HepG2 (cell line): ENCODE results near the gene ATP6V0E2. TPM values are rescaled to one million over a fixed set of nuclear protein-coding genes. Genes with fewer than 3 reads are reported as not detected.
A peak's percentile ranks its signal among the peaks of the same experiment; 100 is the strongest.

Experiments
- ATF2 ChIP-seq: sonication (generic); formaldehyde crosslinking; IDR thresholded peaks from 2 replicates; pipeline ENCODE4 v1.4.0; 2020; ENCODE audit warnings: missing genetic modification reagents
- CAMTA2 ChIP-seq: sonication (generic); formaldehyde crosslinking; IDR thresholded peaks from 2 replicates; pipeline ENCODE4 v1.4.0; 2020; ENCODE audit warnings: mild to moderate bottlenecking, missing genetic modification reagents, borderline replicate concordance
- GLMP ChIP-seq: sonication (generic); formaldehyde crosslinking; IDR thresholded peaks from 2 replicates; pipeline ENCODE4 v1.9.0; 2021; ENCODE audit warnings: missing genetic modification reagents, mild to moderate bottlenecking, borderline replicate concordance
- GMEB1 ChIP-seq: sonication (generic); formaldehyde crosslinking; IDR thresholded peaks from 2 replicates; pipeline ENCODE4 v1.5.1; 2020; ENCODE audit warnings: missing genetic modification reagents, mild to moderate bottlenecking, borderline replicate concordance
- HOXA7 ChIP-seq: sonication (generic); formaldehyde crosslinking; IDR thresholded peaks from 2 replicates; pipeline ENCODE4 v1.8.1; 2022; ENCODE audit warnings: mild to moderate bottlenecking, missing genetic modification reagents, moderate library complexity
- MED1 ChIP-seq: sonication (generic); formaldehyde crosslinking; IDR thresholded peaks from 2 replicates; pipeline ENCODE4 v1.4.0; 2020; ENCODE audit warnings: missing genetic modification reagents
- TOE1 ChIP-seq: sonication (generic); formaldehyde crosslinking; IDR thresholded peaks from 2 replicates; pipeline ENCODE4 v1.4.0; 2020; ENCODE audit warnings: mild to moderate bottlenecking, missing genetic modification reagents
- ZC3H4 ChIP-seq: sonication (generic); formaldehyde crosslinking; IDR thresholded peaks from 2 replicates; pipeline ENCODE4 v1.4.0; 2020; ENCODE audit warnings: missing genetic modification reagents, borderline replicate concordance
- ZNF331 ChIP-seq: sonication (generic); formaldehyde crosslinking; IDR thresholded peaks from 2 replicates; pipeline ENCODE4 v1.4.0; 2020; ENCODE audit warnings: missing genetic modification reagents
- ZNF510 ChIP-seq: sonication (generic); formaldehyde crosslinking; IDR thresholded peaks from 2 replicates; pipeline ENCODE4 v1.4.0; 2020; ENCODE audit warnings: low read depth, mild to moderate bottlenecking, missing genetic modification reagents
- polyA plus RNA-seq, 8 experiments: library from polyadenylated mRNA; depleted of rRNA in 3 of 8; stranded (reverse) in 7 of 8; unstranded in 1 of 8; fragments of >200 nt; fragmentation: Illumina TruSeq in 4 of 8; extraction: Trizol in 4 of 8; gene quantifications; 2 replicates each; pipeline versions ENCODE4 v1.2.1 to v1.2.3, GENCODE V29; 2011 to 2016; ENCODE audit warnings: low read depth in 4 of 8, missing spikeins in 1 of 8, mixed read lengths in 1 of 8; ENCODE audit not compliant: insufficient read depth in 1 of 8
- total RNA-seq, 5 experiments: library from RNA; depleted of rRNA; stranded (reverse); fragments of >200 nt; fragmentation: Illumina TruSeq; extraction: Trizol; gene quantifications; 2 replicates each; pipeline ENCODE4 v1.2.3, GENCODE V29; 2016; ENCODE audit warnings: low read depth in 1 of 5
- TF ChIP-seq, protein P1 (sequence below): sonication (generic); formaldehyde crosslinking; IDR thresholded peaks from 2 replicates; pipeline ENCODE4 v1.4.0; 2020; ENCODE audit warnings: missing genetic modification reagents
- TF ChIP-seq, protein P2 (sequence below): sonication (generic); formaldehyde crosslinking; IDR thresholded peaks from 2 replicates; pipeline ENCODE4 v1.5.1; 2020; ENCODE audit warnings: mild to moderate bottlenecking, missing genetic modification reagents, borderline replicate concordance

Gene ATP6V0E2
- total and polyA plus RNA-seq, 2 of the 13 experiments (the other 11 are each of a cell fraction or from before 2014, with no cell fraction given) = 36.8 to 203 TPM

DNA sequence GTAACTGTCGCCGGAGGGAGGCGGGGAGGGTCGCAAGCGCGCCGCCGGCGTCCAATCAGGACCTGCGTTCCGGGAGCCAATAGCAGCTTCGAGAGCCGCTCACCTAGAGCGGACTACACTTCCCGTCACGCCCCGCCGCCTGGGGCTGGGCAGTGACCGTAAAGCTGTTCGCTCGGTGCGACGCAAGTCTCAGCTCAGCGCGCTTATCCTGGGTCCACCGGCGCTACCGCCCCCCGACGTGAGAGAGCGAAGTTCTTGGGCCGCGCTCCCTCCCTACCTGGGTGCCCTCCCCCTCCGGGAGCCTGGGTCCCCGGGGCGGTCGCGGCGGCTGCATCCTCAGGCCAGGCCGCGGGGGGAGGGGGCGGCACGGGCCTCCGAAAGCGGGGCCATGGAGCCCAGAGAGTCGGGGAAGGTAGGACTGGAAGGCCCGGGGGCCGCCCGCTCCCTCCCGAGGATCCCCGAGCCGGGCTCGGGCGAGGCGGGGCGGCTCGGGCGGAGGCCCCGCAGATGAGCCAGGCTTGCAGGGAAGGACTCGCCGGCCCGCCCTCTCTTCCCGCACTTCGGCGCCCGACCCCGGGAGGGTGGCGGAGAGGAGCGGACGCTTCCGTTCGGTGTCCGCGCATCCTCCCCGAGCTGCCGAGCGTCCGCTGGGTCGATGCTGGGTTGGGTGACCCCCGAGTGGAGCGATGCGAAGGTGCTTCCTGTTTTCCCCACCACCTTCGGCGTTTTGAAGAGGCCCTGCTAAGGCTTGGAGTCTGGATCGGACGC lies 35.4 kb upstream of the ATP6V0E2 start, which contains the start of gene ZNF862 (continued):
- TF ChIP-seq, protein P1, sequence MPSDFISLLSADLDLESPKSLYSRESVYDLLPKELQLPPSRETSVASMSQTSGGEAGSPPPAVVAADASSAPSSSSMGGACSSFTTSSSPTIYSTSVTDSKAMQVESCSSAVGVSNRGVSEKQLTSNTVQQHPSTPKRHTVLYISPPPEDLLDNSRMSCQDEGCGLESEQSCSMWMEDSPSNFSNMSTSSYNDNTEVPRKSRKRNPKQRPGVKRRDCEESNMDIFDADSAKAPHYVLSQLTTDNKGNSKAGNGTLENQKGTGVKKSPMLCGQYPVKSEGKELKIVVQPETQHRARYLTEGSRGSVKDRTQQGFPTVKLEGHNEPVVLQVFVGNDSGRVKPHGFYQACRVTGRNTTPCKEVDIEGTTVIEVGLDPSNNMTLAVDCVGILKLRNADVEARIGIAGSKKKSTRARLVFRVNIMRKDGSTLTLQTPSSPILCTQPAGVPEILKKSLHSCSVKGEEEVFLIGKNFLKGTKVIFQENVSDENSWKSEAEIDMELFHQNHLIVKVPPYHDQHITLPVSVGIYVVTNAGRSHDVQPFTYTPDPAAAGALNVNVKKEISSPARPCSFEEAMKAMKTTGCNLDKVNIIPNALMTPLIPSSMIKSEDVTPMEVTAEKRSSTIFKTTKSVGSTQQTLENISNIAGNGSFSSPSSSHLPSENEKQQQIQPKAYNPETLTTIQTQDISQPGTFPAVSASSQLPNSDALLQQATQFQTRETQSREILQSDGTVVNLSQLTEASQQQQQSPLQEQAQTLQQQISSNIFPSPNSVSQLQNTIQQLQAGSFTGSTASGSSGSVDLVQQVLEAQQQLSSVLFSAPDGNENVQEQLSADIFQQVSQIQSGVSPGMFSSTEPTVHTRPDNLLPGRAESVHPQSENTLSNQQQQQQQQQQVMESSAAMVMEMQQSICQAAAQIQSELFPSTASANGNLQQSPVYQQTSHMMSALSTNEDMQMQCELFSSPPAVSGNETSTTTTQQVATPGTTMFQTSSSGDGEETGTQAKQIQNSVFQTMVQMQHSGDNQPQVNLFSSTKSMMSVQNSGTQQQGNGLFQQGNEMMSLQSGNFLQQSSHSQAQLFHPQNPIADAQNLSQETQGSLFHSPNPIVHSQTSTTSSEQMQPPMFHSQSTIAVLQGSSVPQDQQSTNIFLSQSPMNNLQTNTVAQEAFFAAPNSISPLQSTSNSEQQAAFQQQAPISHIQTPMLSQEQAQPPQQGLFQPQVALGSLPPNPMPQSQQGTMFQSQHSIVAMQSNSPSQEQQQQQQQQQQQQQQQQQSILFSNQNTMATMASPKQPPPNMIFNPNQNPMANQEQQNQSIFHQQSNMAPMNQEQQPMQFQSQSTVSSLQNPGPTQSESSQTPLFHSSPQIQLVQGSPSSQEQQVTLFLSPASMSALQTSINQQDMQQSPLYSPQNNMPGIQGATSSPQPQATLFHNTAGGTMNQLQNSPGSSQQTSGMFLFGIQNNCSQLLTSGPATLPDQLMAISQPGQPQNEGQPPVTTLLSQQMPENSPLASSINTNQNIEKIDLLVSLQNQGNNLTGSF (CRISPR knock-in tag) = no peak
- TF ChIP-seq ZNF510 (0 out of 2 replicates have a peak, but pooled peaks have one; percentile 81), TOE1 (no peak), ZC3H4 (CRISPR knock-in tag) (no peak), GMEB1 (CRISPR knock-in tag) (peak; percentile 93), ATF2 (CRISPR knock-in tag) (0 out of 2 replicates have a peak, but pooled peaks have one; percentile 32), ZNF331 (CRISPR knock-in tag) (peak; percentile 66; the same call in 1 of the 2 replicates), MED1 (CRISPR knock-in tag) (peak; percentile 55), HOXA7 (CRISPR knock-in tag) (no peak), CAMTA2 (no peak), GLMP (CRISPR knock-in tag) (no peak)
- TF ChIP-seq, protein P2, sequence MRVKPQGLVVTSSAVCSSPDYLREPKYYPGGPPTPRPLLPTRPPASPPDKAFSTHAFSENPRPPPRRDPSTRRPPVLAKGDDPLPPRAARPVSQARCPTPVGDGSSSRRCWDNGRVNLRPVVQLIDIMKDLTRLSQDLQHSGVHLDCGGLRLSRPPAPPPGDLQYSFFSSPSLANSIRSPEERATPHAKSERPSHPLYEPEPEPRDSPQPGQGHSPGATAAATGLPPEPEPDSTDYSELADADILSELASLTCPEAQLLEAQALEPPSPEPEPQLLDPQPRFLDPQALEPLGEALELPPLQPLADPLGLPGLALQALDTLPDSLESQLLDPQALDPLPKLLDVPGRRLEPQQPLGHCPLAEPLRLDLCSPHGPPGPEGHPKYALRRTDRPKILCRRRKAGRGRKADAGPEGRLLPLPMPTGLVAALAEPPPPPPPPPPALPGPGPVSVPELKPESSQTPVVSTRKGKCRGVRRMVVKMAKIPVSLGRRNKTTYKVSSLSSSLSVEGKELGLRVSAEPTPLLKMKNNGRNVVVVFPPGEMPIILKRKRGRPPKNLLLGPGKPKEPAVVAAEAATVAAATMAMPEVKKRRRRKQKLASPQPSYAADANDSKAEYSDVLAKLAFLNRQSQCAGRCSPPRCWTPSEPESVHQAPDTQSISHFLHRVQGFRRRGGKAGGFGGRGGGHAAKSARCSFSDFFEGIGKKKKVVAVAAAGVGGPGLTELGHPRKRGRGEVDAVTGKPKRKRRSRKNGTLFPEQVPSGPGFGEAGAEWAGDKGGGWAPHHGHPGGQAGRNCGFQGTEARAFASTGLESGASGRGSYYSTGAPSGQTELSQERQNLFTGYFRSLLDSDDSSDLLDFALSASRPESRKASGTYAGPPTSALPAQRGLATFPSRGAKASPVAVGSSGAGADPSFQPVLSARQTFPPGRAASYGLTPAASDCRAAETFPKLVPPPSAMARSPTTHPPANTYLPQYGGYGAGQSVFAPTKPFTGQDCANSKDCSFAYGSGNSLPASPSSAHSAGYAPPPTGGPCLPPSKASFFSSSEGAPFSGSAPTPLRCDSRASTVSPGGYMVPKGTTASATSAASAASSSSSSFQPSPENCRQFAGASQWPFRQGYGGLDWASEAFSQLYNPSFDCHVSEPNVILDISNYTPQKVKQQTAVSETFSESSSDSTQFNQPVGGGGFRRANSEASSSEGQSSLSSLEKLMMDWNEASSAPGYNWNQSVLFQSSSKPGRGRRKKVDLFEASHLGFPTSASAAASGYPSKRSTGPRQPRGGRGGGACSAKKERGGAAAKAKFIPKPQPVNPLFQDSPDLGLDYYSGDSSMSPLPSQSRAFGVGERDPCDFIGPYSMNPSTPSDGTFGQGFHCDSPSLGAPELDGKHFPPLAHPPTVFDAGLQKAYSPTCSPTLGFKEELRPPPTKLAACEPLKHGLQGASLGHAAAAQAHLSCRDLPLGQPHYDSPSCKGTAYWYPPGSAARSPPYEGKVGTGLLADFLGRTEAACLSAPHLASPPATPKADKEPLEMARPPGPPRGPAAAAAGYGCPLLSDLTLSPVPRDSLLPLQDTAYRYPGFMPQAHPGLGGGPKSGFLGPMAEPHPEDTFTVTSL (CRISPR knock-in tag) = no peak
